GM23248 (cell line): ENCODE data around the gene TMEM40. TPM values are rescaled to one million over a fixed set of nuclear protein-coding genes. Genes with fewer than 3 reads are reported as not detected.
"Not testable (repeated sequence)": the region's sequence is repeated elsewhere in the genome, so short reads cannot be mapped to it uniquely, and the experiment has no call there.

Experiments
- DNase-seq: peaks from one replicate; pipeline ENCODE4 v3.0.0-alpha.2; 2015
- H2AFZ ChIP-seq: fragments of 200-600 bp; sonication (generic); 2 replicates; pipeline ENCODE4 v1.6.1; 2016; ENCODE audit warnings: antibody characterized with exemption
- H3F3A ChIP-seq: fragments of 200-600 bp; sonication (generic); 2 replicates; pipeline ENCODE4 v1.6.1; 2016; ENCODE audit warnings: mild to moderate bottlenecking, antibody characterized with exemption, mixed run types; ENCODE audit not compliant: insufficient read depth
- H3K27ac ChIP-seq: fragments of 200-600 bp; sonication (generic); 2 replicates; pipeline ENCODE4 v1.5.1; 2016; ENCODE audit warnings: mild to moderate bottlenecking
- H3K27me3 ChIP-seq: fragments of 200-600 bp; sonication (generic); replicated peaks from 2 replicates; pipeline ENCODE4 v1.6.1; 2016; ENCODE audit warnings: mild to moderate bottlenecking; ENCODE audit not compliant: insufficient read depth
- H3K36me3 ChIP-seq: fragments of 200-600 bp; sonication (generic); 2 replicates; pipeline ENCODE4 v1.6.1; 2016; ENCODE audit warnings: low read depth, mild to moderate bottlenecking
- H3K4me1 ChIP-seq: fragments of 200-600 bp; sonication (generic); 2 replicates; pipeline ENCODE4 v1.6.1; 2016; ENCODE audit warnings: mild to moderate bottlenecking; ENCODE audit not compliant: insufficient read depth
- H3K4me2 ChIP-seq: fragments of 200-600 bp; sonication (generic); one replicate; pipeline ENCODE4 v1.6.1; 2016; ENCODE audit warnings: mild to moderate bottlenecking; ENCODE audit not compliant: unreplicated experiment
- H3K4me3 ChIP-seq: fragments of 200-600 bp; sonication (generic); 2 replicates; pipeline ENCODE4 v1.5.1; 2016; ENCODE audit warnings: mild to moderate bottlenecking
- H3K79me2 ChIP-seq: fragments of 200-600 bp; sonication (generic); 2 replicates; pipeline ENCODE4 v1.6.1; 2016; ENCODE audit warnings: mild to moderate bottlenecking; ENCODE audit not compliant: insufficient read depth
- H3K9ac ChIP-seq: fragments of 200-600 bp; sonication (generic); 2 replicates; pipeline ENCODE4 v1.6.1; 2016; ENCODE audit warnings: mild to moderate bottlenecking
- H3K9me2 ChIP-seq: fragments of 200-600 bp; sonication (generic); 2 replicates; pipeline ENCODE4 v1.6.1; 2016; ENCODE audit warnings: mixed run types, mild to moderate bottlenecking, moderate library complexity; ENCODE audit not compliant: insufficient read depth
- H3K9me3 ChIP-seq: fragments of 200-600 bp; sonication (generic); one replicate; pipeline ENCODE4 v1.6.1; 2017; ENCODE audit warnings: low read depth
- H4K20me1 ChIP-seq: fragments of 200-600 bp; sonication (generic); 2 replicates; pipeline ENCODE4 v1.6.0; 2016; ENCODE audit not compliant: insufficient read depth
- EZH2 ChIP-seq: fragments of 200-600 bp; sonication (generic); IDR thresholded peaks from 2 replicates; pipeline ENCODE4 v1.6.1; 2018; ENCODE audit warnings: antibody characterized with exemption, mild to moderate bottlenecking; ENCODE audit not compliant: insufficient read depth, poor library complexity, severe bottlenecking
- EZH2phosphoT487 ChIP-seq: fragments of 200-600 bp; sonication (generic); IDR thresholded peaks from 2 replicates; pipeline ENCODE4 v1.6.1; 2018; ENCODE audit warnings: antibody characterized with exemption, moderate library complexity, mild to moderate bottlenecking, low read depth; ENCODE audit not compliant: insufficient read depth
- WGBS, 2 experiments: methylation state at CpG; one replicate each; pipeline ENCODE4 v1.1.6; 2015 to 2017; ENCODE audit warnings: low lambda C conversion rate in 2 of 2, low coverage in 1 of 2; ENCODE audit errors: missing lambda C conversion rate in 2 of 2; 5-methylcytosine and 5-hydroxymethylcytosine counted together
- in situ Hi-C: fragments of 300-500 bp; cut with MboI; formaldehyde crosslinking; loops from 2 replicates; pipeline ENCODE4 v1.15.0; 2020
- polyA plus RNA-seq: library from polyadenylated mRNA; unstranded; fragments of >200 nt; fragmentation: Nextera tagmentation; extraction: Ambion mirVana; gene quantifications from 2 replicates; pipeline ENCODE4 v1.2.1, GENCODE V29; 2016
- total RNA-seq: library from RNA; depleted of rRNA; stranded (reverse); fragments of >200 nt; shearing (Covaris generic); gene quantifications from 2 replicates; pipeline ENCODE4 v1.2.3, GENCODE V29; 2014

The TMEM40 gene
- total and polyA plus RNA-seq, 2 experiments from 2014 or later = not detected

- H3K27me3 ChIP-seq = peaks cover 14% of the 10 kb centered on the region
- H2AFZ ChIP-seq = no peak overlapping the region
- H3K36me3 ChIP-seq = no peaks in the 10 kb centered on the region
- H3K9ac ChIP-seq = no peak overlapping the region
- H3K4me1 ChIP-seq = no peaks in the 10 kb centered on the region
- DNase-seq = no peak
- H3K4me2 ChIP-seq = no peak overlapping the region
- in situ Hi-C loops = no loop called here
- no peaks in the 10 kb centered on the region for H4K20me1 ChIP-seq
- no peaks in the 10 kb centered on the region for H3K9me3 ChIP-seq
- no peak overlapping the region for H3K27ac ChIP-seq
- 52 to 56% methylated on average over 4 of the region's 4 CpGs for WGBS, 2 experiments
- H3K9me2 ChIP-seq = no peaks in the 10 kb centered on the region
- no peaks in the 10 kb centered on the region for H3K79me2 ChIP-seq
- TF ChIP-seq EZH2 = no peak
- TF ChIP-seq EZH2phosphoT487 = no peak
- no peak overlapping the region for H3K4me3 ChIP-seq
- H3F3A ChIP-seq = no peaks in the 10 kb centered on the region
Measured at GRCh38 chr3:12785096-12785495, 26.0 kb upstream of the TMEM40 start.

GRCh38 chr3:12782172-12782815, 23.2 kb upstream of the TMEM40 start:
- TF ChIP-seq EZH2phosphoT487 = no peak
- TF ChIP-seq EZH2 = no peak
- H3K27ac ChIP-seq = no peak overlapping the region
- H3K4me2 ChIP-seq = no peak overlapping the region
- no peaks in the 10 kb centered on the region for H4K20me1 ChIP-seq
- H2AFZ ChIP-seq = no peak overlapping the region
- no peaks in the 10 kb centered on the region for H3K9me2 ChIP-seq
- no peaks in the 10 kb centered on the region for H3K4me1 ChIP-seq
- no peaks in the 10 kb centered on the region for H3K36me3 ChIP-seq
- no peaks in the 10 kb centered on the region for H3F3A ChIP-seq
- H3K79me2 ChIP-seq = no peaks in the 10 kb centered on the region
- no peak for DNase-seq
- H3K9ac ChIP-seq = no peak overlapping the region
- peaks cover 16% of the 10 kb centered on the region; the same call in 1 of the 2 replicates for H3K27me3 ChIP-seq
- WGBS, 2 experiments = 43 to 45% methylated on average over 6 of the region's 6 CpGs
- no peak overlapping the region for H3K4me3 ChIP-seq
- in situ Hi-C loops = no loop called here
- H3K9me3 ChIP-seq = no peaks in the 10 kb centered on the region

GRCh38 chr3:12780751-12781150, 21.7 kb upstream of the TMEM40 start:
- H3K27ac ChIP-seq = no peak overlapping the region
- H3K4me1 ChIP-seq = no peaks in the 10 kb centered on the region
- in situ Hi-C loops = no loop called here
- no peak for TF ChIP-seq EZH2
- TF ChIP-seq EZH2phosphoT487 = no peak
- WGBS, 2 experiments = 62 to 66% methylated on average over 4 of the region's 4 CpGs
- H3K79me2 ChIP-seq = no peaks in the 10 kb centered on the region
- no peak overlapping the region for H2AFZ ChIP-seq
- H4K20me1 ChIP-seq = no peaks in the 10 kb centered on the region
- H3K9ac ChIP-seq = no peak overlapping the region
- peaks cover 16% of the 10 kb centered on the region; the same call in 1 of the 2 replicates for H3K27me3 ChIP-seq
- DNase-seq = no peak
- H3K9me2 ChIP-seq = no peaks in the 10 kb centered on the region
- H3F3A ChIP-seq = no peaks in the 10 kb centered on the region
- no peaks in the 10 kb centered on the region for H3K9me3 ChIP-seq
- no peak overlapping the region for H3K4me2 ChIP-seq
- H3K36me3 ChIP-seq = no peaks in the 10 kb centered on the region
- H3K4me3 ChIP-seq = no peak overlapping the region

GRCh38 chr3:12777171-12777570, 18.1 kb upstream of the TMEM40 start:
- in situ Hi-C loops = no loop called here
- 28 to 29% methylated on average over 4 of the region's 4 CpGs for WGBS, 2 experiments
- H3K4me1 ChIP-seq = no peaks in the 10 kb centered on the region

GRCh38 chr3:12775970-12776369, 16.9 kb upstream of the TMEM40 start:
- H3K4me2 ChIP-seq, H3F3A ChIP-seq, DNase-seq, H3K27me3 ChIP-seq, H3K27ac ChIP-seq, H3K79me2 ChIP-seq, H3K9ac ChIP-seq, H3K9me3 ChIP-seq, H2AFZ ChIP-seq, H3K4me1 ChIP-seq, H4K20me1 ChIP-seq, H3K9me2 ChIP-seq, H3K36me3 ChIP-seq, in situ Hi-C loops, H3K4me3 ChIP-seq: not testable (repeated sequence)
- 34 to 39% methylated on average over 6 of the region's 6 CpGs for WGBS, 2 experiments

More at GRCh38 chr3:12777171-12777570, 18.1 kb upstream of the TMEM40 start:
- Histone ChIP-seq H3K9me3 (no peaks in the 10 kb centered on the region), H3K9me2 (no peaks in the 10 kb centered on the region), H3K27ac (no peak overlapping the region), H3K4me2 (no peak overlapping the region), H3K36me3 (no peaks in the 10 kb centered on the region), H3K4me3 (no peak overlapping the region), H2AFZ (no peak overlapping the region), H3K27me3 (peaks cover 9% of the 10 kb centered on the region), H4K20me1 (no peaks in the 10 kb centered on the region), H3F3A (no peaks in the 10 kb centered on the region), H3K9ac (no peak overlapping the region), H3K79me2 (no peaks in the 10 kb centered on the region)
- TF ChIP-seq EZH2 (no peak), EZH2phosphoT487 (no peak)
- no peak for DNase-seq
